ENCODE results near the gene CPNE4. TPM values are rescaled to one million over a fixed set of nuclear protein-coding genes. Genes with fewer than 3 reads are reported as not detected.

The CPNE4 gene
- total RNA-seq, result under 1 TPM in 1 of 4 donors, not detected in 3; 0.79 TPM

GRCh38 chr3:132034486-132035464 lies at the start of gene CPNE4:
Gene CPNE4, minus strand, starts transcription at chr3:132035014.
- peak; percentile 32 for DNase-seq (ENCODE audit: low spot score)
- ATAC-seq (ENCODE audit: low FRiP score), result peak; percentile 51

DNA sequence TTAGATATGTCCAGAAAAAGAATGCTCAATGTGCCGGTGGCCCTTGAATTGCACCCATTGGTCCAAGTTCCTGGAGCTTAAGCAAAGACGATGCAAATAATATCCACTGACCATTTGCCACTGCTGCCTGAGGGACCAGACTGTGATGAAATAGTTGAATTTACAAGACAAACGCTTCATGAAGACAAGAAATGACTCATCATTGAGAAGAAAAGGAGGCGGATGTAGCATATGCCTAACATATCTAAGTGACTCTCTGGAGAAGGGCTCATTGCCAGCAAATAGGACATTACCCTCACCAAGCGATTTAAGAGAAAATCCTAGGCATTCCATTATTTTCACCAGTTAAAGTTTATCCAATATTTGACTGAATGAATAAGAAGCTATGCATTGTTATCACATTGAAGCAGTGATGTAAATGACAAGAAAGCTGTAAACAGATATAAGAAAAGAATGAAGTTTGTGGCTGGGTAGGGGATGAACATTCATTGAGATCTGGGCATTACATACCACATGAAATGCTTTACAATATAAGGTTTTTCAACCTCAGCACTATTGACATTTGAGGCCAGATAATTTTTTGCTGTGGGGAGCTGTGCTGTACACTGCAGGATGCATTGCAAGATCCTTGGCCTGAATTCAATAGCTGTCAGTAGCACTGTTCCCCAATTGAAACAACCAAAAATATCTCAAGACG lies 48.9 kb upstream of the CPNE4 start:
- no peak for TF ChIP-seq CTCF (IDR thresholded peaks at IDR 0.05)
- no peak for ATAC-seq (ENCODE audit: low FRiP score)
- no peak for DNase-seq (ENCODE audit: low spot score)

More at GRCh38 chr3:132034486-132035464, at the start of gene CPNE4:
- no peak for TF ChIP-seq CTCF (IDR thresholded peaks at IDR 0.05)

DNA sequence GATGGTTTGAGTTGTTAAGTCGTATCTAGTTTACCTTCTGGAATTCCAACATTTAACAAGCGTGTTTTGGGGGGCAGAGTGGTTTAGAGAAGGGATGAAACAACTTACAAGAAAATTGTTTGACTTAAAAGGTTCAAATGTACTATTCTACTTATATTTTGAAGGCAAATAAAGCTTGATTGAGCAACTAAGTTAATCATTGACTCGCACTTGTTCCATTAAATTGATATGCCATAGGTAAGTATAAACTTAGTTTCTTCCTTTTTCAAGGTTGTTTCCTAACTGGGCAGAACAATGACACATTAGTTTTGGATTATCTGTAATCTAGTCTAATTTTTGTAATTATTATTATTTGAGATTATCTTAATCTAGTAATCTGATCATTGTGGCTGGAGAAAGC lies 48.3 kb upstream of the CPNE4 start:
- ATAC-seq (ENCODE audit: low FRiP score), result no peak
- no peak for TF ChIP-seq CTCF (IDR thresholded peaks at IDR 0.05)
- DNase-seq (ENCODE audit: low spot score), result no peak

DNA sequence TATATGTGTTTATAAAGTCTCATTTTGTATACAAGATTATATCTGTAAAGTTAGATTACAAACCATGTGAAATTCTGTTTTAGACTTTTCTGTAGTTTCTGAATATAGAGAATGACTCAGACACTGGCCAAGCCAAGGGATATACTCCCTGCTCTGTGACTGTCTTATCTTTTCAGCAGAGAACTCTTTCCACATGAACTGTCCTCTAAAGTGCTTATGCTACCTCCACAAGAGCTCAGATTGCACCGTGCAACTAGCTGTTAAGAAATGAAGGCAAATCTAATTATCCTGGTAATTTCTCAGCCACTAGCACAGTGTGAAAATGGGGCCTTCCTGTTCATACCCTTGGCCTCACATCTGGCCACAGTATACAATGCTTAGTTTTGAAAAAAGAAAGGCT lies 44.3 kb upstream of the CPNE4 start:
- DNase-seq (ENCODE audit: low spot score) (no peak), ATAC-seq (ENCODE audit: low FRiP score) (peak; percentile 59)
- no peak for TF ChIP-seq CTCF (IDR thresholded peaks at IDR 0.05)

GRCh38 chr3:132073771-132074170 lies 39.0 kb upstream of the CPNE4 start:
- no peak for TF ChIP-seq CTCF (IDR thresholded peaks at IDR 0.05)
- ATAC-seq (ENCODE audit: low FRiP score) (no peak), DNase-seq (ENCODE audit: low spot score) (no peak)

GRCh38 chr3:132071043-132071442 lies 36.2 kb upstream of the CPNE4 start:
- no peak for ATAC-seq (ENCODE audit: low FRiP score)
- DNase-seq (ENCODE audit: low spot score), result no peak
- no peak for TF ChIP-seq CTCF (IDR thresholded peaks at IDR 0.05)
